SU-DHL-6 (cell line): ENCODE results near the gene OR6B2.

ENCODE experiments used
- EZH2phosphoT487 ChIP-seq: fragments of 200-600 bp; sonication (generic), shearing (Covaris generic); conservative IDR thresholded peaks from 2 replicates; pipeline ENCODE4 v1.6.1; 2018; ENCODE audit warnings: mild to moderate bottlenecking, antibody characterized with exemption, low read length, moderate library complexity, mixed read lengths
- TF ChIP-seq, protein P1 (sequence below): fragments of 200-600 bp; sonication (generic); IDR thresholded peaks from one replicate; pipeline ENCODE4 v1.5.1; 2017; ENCODE audit warnings: antibody characterized with exemption, mild to moderate bottlenecking, low read length, moderate library complexity; ENCODE audit not compliant: insufficient read depth, poor library complexity, severe bottlenecking

DNA sequence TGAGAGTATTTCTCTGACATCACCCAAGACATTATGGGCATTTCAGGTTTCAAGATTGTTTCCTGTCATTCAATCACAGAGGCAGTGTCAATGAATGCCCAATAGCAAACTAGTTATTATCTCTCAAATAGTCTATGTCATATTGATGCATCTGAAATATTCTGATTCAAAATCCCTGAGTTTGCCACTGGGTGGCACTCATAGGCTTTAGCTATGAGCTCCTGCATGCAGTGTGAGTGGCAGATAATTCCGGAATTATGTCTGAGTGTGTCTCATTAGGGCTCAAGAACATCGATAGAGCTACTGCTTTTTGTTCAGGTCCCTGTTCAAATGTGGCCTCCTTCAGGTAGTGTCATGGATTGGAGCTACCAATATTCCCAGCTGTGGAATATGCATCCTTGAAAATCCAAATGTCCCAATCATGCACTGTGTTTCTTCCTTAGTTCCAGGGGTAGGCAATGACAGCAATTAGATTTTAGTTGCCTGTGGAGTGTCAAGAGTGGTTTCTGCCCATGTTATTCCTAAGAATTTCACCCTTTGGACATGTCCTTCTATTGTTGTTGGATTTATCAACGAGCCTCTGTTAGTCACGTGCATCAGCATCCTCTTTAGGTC is 30.9 kb upstream of the OR6B2 start:
- TF ChIP-seq, protein P1, sequence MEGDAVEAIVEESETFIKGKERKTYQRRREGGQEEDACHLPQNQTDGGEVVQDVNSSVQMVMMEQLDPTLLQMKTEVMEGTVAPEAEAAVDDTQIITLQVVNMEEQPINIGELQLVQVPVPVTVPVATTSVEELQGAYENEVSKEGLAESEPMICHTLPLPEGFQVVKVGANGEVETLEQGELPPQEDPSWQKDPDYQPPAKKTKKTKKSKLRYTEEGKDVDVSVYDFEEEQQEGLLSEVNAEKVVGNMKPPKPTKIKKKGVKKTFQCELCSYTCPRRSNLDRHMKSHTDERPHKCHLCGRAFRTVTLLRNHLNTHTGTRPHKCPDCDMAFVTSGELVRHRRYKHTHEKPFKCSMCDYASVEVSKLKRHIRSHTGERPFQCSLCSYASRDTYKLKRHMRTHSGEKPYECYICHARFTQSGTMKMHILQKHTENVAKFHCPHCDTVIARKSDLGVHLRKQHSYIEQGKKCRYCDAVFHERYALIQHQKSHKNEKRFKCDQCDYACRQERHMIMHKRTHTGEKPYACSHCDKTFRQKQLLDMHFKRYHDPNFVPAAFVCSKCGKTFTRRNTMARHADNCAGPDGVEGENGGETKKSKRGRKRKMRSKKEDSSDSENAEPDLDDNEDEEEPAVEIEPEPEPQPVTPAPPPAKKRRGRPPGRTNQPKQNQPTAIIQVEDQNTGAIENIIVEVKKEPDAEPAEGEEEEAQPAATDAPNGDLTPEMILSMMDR: peak; percentile 43
- no peak for TF ChIP-seq EZH2phosphoT487
